Testis (tissue), 2 donors: Measurements from ENCODE around the gene SETD1A.
"Not testable (repeated sequence)": the region's sequence is repeated elsewhere in the genome, so short reads cannot be mapped to it uniquely, and the experiment has no call there.

ENCODE experiments used
- CTCF ChIP-seq, 3 experiments: fragments of 450-650 bp in 2 of 3; fragments of 200-600 bp in 1 of 3; sonication (generic) in 1 of 3; IDR thresholded peaks; one replicate each; pipeline ENCODE4 v1.5.1; 2016 to 2019; ENCODE audit warnings: antibody characterized with exemption in 3 of 3, mild to moderate bottlenecking in 2 of 3, moderate library complexity in 1 of 3
- POLR2A ChIP-seq: fragments of 450-650 bp; IDR thresholded peaks from one replicate; pipeline ENCODE4 v1.6.1; 2017; ENCODE audit warnings: antibody characterized with exemption, mild to moderate bottlenecking, moderate library complexity

GRCh38 chr16:31013292-31013691, 55.7 kb downstream of the SETD1A start:
- not testable (repeated sequence) for TF ChIP-seq CTCF (IDR thresholded peaks at IDR 0.05); POLR2A
